GM12864 (cell line): ENCODE results near the gene TEKT2.

ENCODE experiments used
- DNase-seq: peaks from one replicate; pipeline ENCODE4 v3.0.0-alpha.2; 2011; ENCODE audit warnings: low read depth
- H3K4me3 ChIP-seq: 2 replicates; pipeline ENCODE4 v1.5.1; 2011; ENCODE audit warnings: mild to moderate bottlenecking, low read depth, low read length, control low read depth
- TF ChIP-seq, protein P1 (sequence below): IDR thresholded peaks from 2 replicates; pipeline ENCODE4 v1.5.1; 2011; ENCODE audit warnings: low read depth, mild to moderate bottlenecking, moderate library complexity, low read length, control low read depth, inconsistent platforms; ENCODE audit errors: missing control alignments

Gene TEKT2

DNA sequence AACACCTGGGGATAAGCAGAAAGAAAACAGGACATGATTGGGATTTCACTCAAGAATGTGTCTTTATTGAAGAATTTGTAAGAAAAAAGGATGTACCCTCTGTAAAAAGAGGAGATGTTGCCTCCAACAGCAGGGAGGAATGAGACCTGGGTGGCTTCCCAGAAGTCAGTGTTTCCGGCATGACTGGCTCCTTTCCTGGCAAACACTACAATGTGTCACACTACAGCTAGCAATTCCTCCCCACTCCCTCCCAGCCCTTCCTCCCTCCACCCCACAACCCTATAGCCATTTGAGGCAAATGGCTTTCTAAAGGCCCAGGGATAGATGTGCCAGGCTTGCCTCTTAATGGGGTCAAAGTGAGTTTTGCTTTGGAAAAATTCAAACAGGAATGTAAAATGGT lies 52.6 kb downstream of the TEKT2 start:
- TF ChIP-seq, protein P1, sequence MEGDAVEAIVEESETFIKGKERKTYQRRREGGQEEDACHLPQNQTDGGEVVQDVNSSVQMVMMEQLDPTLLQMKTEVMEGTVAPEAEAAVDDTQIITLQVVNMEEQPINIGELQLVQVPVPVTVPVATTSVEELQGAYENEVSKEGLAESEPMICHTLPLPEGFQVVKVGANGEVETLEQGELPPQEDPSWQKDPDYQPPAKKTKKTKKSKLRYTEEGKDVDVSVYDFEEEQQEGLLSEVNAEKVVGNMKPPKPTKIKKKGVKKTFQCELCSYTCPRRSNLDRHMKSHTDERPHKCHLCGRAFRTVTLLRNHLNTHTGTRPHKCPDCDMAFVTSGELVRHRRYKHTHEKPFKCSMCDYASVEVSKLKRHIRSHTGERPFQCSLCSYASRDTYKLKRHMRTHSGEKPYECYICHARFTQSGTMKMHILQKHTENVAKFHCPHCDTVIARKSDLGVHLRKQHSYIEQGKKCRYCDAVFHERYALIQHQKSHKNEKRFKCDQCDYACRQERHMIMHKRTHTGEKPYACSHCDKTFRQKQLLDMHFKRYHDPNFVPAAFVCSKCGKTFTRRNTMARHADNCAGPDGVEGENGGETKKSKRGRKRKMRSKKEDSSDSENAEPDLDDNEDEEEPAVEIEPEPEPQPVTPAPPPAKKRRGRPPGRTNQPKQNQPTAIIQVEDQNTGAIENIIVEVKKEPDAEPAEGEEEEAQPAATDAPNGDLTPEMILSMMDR: no peak
- DNase-seq: no peak
- no peak overlapping the region for H3K4me3 ChIP-seq

DNA sequence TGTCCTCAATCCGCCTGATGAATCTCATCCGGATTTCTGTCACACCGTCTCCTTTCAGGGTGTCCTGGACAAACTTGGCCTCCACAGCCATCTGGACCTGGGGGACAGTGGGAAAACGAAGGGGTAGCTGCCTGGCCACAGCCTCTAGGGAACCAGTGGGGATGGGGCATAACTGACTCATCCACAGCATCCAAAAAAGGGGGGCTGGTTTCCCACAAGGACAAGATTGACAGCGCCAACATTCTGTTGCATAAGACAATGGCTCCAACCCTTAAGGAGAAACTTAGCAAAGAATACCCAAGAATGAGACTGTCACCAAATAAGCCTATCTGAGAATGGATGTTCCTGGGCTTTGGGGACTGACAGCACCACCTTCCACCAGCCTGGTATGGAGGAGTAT lies 53.3 kb downstream of the TEKT2 start:
- no peak for DNase-seq
- H3K4me3 ChIP-seq: no peak overlapping the region
- TF ChIP-seq, protein P1: no peak

DNA sequence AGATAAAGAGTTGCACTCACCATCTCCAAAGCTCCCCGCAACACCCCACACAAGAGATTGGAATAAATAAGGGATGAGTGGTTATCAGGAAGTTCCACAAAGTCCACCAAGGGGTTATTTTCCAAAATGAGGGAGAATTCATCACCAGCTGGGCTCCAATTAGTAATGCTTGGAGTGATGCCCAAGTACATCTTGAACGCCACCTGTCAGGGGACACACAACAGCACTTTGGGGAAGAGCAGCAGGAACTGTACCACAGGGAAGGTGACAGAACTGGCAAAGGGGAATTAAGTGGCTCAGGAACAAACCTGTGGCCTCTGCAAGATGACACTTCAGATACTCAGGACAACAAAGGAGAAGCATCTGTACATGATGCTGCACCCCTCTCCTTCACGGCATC lies 53.9 kb downstream of the TEKT2 start:
- no peak overlapping the region for H3K4me3 ChIP-seq
- no peak for DNase-seq
- TF ChIP-seq, protein P1: no peak
